NT2/D1 (cell line): ENCODE results near the gene GALK1.

Experiments
- SUZ12 ChIP-seq: IDR thresholded peaks from 2 replicates; pipeline ENCODE4 v1.6.1; 2011; ENCODE audit not compliant: insufficient read length, insufficient read depth; ENCODE audit errors: extremely low read depth
- YY1 ChIP-seq: IDR thresholded peaks from 2 replicates; pipeline ENCODE4 v1.6.1; 2011; ENCODE audit not compliant: insufficient read length, insufficient read depth
- ZNF274 ChIP-seq: IDR thresholded peaks from 2 replicates; pipeline ENCODE4 v1.6.1; 2011; ENCODE audit warnings: mild to moderate bottlenecking, low read depth, low read length

- TF ChIP-seq YY1 (no peak), ZNF274 (no peak), SUZ12 (no peak)
Measured at GRCh38 chr17:75731086-75731715, 33.8 kb downstream of the GALK1 start.
